Activated CD8-positive, alpha-beta memory T cell treated with anti-CD3 and anti-CD28 coated beads for 36 hours (primary cell): ENCODE results near the gene ARHGAP15. TPM values are rescaled to one million over a fixed set of nuclear protein-coding genes. Genes with fewer than 3 reads are reported as not detected.
"Not testable (repeated sequence)": the region's sequence is repeated elsewhere in the genome, so short reads cannot be mapped to it uniquely, and the experiment has no call there.

Source experiments
- CTCF ChIA-PET: fragments of 350-600 bp; sonication (Branson Sonifier 250); formaldehyde crosslinking; loops from one replicate; lab custom pipeline; 2021; ENCODE audit warnings: antibody characterized with exemption; lab: Charles Lee
- POLR2A ChIA-PET: fragments of 350-600 bp; sonication (Branson Sonifier 250); formaldehyde crosslinking; loops from one replicate; lab custom pipeline; 2021; ENCODE audit warnings: antibody characterized with exemption; lab: Charles Lee
- total RNA-seq, 2 experiments: library from RNA; stranded (reverse); gene quantifications; one replicate each; pipeline ENCODE4 v1.2.3, GENCODE V29; 2021

Gene ARHGAP15
- total RNA-seq, 2 experiments from 2014 or later, result 36.1 to 36.4 TPM

DNA sequence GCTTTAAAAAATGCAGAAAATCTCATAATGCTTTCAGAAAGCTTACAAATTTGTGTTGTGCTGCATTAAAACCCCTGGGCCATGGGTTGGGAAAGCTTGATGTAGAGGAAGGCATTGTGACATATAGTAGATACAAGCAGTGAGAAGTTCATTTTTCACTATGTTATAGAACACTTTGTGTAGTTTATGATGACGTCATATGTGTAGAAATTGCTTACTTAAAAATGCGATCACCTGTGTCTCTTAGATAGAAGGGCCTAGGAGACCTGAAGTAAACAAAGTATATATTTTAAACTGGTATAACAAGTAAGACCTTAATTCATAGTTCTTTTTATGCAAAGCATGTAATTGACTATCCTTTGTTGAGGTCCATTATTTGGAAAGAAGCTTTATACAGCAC, 393.5 kb downstream of the ARHGAP15 start:
- CTCF ChIA-PET, result no interaction called here
- POLR2A ChIA-PET, result no interaction called here

DNA sequence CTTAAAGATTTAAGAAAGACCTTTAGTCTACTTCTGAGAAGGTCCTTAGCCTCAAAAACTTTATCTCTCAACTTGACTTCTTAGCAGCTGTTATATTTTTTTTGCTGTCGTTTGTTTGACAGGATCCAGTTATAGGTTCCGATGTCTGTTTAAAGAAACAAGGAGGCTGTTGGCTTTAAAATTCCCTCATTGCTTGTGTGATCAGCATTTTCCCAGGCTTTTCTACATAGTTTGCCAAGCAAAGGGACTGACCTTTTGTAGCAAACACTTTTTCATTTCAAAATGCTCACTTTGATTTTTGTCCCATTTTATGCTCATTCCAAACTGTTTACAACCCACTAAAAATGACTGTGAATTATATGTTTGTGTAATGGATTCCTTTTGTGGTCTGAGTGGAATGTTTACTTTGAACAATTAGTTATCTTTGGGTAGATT, 394.9 kb downstream of the ARHGAP15 start:
- CTCF ChIA-PET, result no interaction called here
- POLR2A ChIA-PET, result no interaction called here

DNA sequence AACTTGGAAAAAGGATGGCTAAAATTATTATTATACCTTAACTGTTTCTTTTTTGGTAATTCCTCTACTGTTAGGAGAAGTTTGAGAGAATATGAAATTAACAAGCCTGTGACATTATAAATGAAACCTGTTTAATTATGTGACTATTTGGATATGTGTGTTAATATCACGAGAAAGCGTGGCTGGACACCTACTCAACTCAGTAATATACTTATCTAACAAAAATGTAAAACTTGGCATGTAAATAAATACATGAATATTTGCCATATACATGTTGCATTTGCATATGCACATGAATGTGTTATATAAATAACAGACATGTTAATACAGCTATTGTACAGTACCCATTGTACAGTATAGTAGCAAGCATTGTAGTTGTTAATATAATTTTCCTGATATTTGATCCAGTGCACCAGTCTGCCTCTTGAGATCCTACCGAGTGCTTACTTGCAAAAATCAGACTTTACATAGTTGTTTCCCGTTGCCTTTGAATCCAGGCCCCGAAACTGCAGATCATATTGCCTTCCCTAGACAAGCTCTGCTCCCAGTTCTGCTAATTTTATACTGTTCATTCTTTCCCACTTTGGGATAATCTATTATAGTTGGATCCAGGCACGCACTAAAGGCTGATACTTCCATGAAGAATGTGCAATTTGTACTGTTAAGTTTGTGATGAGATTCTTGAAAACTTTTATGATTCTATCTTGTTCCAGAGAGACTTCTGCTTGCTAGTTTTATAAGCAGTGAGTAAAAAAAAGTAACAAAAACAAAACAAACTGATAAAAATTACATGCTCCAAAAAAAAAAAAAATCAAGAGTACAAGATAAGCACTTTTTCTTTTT, 395.6 kb downstream of the ARHGAP15 start:
- ChIA-PET CTCF (interaction anchor here (0.8 kb wide), 1 partner anchor 53 kb away, joined by 5 read pairs; no protein-coding TSS in a partner anchor), POLR2A (no interaction called here)

DNA sequence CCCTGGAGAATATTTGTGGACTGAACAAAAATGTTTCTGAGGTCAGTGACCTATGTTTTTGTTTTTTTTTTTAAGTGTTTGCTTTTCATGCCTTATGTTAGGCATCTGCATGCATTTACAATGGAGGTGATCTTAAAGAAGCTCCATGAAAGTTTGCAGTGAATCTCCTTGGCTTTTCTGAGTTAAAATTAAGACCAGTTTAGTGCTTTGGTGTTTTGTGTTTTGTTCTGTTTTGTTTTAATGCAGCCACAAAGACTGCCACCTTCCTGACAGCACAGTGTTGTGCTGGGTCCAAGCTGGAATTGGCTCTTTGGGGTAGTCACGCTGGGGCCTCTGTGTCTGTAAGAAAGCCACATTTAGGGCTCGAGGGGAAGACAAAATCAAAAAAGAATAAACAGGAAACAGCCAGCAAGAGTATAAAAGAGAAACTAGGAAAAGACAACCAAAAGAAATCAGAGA, 396.2 kb downstream of the ARHGAP15 start:
- CTCF ChIA-PET, result no interaction called here

DNA sequence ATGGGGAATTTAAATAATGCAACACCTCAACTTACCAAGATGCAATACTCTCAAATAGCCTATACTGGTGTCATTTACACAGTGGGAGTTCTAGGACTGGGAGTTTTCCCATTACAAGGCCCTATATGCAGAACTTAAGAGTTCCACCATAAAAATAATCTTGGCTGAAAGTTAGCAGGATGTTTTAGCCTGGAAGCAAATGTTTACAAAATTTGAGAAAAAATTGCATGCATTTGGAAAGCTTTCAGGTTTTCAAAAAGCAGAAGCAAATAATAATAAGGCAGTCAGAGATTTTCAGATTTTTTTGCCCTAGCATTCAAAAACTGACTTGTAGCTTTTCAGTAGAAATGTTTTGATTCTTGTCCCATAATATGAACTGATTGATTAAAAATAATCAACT, 397.3 kb downstream of the ARHGAP15 start:
- ChIA-PET POLR2A (no interaction called here), CTCF (no interaction called here)

More for the DNA sequence above, 396.2 kb downstream of the ARHGAP15 start:
- POLR2A ChIA-PET, result no interaction called here

DNA sequence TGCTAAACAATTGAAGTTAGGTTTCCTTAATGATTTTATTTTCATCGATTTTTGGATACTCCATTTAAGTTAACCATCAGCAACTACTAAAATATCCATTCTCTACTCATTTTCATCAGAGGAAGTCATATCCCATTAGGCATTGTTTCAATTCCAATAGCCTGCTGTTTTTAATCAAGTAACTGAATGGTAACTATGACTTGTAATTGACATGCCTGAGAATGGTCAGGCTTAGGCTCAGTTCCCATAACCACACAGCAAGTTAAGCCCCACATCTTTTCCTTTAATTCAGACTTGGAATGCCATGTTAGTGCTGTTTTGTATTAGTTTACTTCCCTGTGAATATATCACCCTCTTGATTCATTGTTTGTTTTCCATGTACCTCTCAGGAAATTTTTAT, 398.8 kb downstream of the ARHGAP15 start:
- ChIA-PET POLR2A (no interaction called here), CTCF (no interaction called here)

DNA sequence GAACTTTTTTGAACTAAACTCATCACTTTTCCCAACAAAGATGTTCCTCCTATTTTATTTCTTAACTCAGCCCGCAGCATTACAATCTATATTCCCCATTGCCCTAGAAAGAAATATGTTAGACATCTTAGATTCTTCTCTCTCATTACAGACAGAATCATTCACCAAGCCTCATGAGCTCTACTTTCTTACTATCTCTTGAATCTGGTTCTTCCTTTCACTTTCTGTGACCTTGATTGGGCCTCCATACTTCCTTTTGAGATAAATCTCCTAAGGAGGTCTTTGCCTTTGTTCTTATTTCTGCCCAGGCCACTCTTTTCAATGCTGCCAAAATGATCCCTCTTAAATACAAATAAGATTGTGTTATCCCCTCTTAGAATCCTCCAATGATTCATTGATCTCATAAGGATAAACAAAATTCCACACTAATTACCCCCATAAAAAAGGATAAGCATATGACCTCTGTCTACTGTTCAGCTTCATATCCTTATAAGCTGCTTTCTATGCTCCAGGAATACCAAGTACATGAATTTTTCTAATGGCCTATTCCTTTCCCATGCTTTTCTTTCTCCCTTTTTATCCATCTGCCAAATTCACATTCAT, 400.0 kb downstream of the ARHGAP15 start:
- POLR2A ChIA-PET, result no interaction called here
- CTCF ChIA-PET, result no interaction called here

DNA sequence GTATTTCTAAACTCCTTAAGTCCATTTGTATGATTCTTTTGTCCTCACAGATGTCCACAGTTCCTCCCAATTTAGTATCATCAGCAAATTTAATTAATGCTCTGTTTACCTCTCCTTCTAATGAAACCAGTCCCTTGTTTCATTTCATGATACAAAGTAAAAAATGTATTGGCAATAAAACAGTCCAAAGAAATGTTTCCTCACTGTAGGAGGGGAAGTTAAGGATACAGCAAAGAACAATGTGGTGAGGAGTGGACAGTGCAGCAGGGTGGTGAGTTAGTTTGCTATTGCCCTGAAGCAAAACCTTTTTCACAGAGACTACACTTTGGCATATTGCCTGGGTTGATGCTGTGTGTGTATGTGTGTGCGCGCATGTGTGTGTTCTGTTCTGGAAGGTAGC, 401.5 kb downstream of the ARHGAP15 start:
- ChIA-PET CTCF (no interaction called here), POLR2A (no interaction called here)

DNA sequence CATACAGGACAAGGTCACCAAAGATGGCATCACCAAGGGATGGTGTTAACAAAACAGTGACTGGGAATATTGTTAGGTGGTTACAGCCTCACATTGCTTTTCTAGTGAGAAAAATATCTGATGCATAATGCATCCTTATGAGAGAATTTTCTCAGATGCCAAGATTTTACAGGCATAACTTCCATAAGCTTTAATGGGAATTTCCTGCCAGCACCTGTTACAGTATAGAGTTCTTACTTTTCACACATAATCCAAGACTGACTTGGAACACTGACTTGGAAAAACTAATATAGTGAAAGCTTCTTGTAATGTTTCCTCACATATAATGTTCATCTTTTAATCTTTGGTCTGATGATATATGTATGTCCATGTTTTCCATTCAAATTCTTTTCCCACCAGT, 402.8 kb downstream of the ARHGAP15 start:
- ChIA-PET POLR2A (no interaction called here), CTCF (no interaction called here)

DNA sequence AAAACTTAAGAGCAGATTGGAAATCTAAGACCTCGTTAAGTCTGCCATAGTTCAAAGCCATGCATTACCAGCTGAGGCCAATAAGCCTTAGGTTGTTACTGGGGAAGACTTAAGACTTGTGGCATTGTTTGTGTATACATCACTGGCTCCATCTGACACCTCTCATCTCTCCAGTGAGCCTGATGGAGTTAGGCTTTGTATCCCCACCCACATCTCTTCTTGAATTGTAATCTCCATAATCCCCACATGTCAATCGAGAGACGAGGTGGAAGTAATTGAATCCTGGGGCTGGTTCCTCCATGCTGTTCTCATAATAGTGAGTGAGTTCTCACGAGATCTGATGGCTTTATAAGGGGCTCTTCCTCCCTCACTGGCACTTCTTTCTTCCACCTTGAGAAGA, 404.6 kb downstream of the ARHGAP15 start:
- ChIA-PET CTCF (no interaction called here), POLR2A (no interaction called here)

DNA sequence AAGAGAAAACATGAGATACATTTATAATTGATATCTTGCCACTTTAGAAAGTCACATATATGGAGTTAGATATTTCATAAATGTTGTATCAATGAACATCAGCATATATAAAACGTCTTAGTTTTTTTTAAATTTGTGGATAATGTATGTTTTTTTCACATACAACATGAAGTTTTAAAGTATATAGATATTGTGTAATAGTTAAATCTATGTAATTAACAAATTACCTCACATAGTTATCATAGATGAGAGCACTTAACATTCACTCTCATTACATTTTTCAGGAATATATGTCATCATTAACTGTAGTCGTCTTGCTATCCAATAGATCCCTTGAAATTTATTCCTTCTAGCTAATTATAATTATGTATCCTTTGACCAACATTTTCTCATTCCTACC, 406.6 kb downstream of the ARHGAP15 start:
- ChIA-PET POLR2A (no interaction called here), CTCF (no interaction called here)

DNA sequence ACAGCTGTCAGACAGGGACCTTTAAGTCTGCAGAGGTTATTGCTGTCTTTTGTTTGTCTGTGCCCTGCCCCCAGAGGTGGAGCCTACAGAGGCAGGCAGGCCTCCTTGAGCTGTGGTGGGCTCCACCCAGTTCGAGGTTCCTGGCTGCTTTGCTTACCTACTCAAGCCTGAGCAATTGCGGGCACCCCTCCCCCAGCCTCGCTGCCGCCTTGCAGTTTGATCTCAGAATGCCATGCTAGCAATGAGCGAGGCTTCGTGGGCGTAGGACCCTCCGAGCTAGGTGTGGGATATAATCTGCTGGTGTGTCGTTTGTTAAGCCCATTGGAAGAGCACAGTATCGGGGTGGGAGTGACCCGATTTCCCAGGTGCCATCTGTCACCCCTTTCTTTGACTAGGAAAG, 412.7 kb downstream of the ARHGAP15 start:
- CTCF ChIA-PET, POLR2A ChIA-PET: not testable (repeated sequence)

DNA sequence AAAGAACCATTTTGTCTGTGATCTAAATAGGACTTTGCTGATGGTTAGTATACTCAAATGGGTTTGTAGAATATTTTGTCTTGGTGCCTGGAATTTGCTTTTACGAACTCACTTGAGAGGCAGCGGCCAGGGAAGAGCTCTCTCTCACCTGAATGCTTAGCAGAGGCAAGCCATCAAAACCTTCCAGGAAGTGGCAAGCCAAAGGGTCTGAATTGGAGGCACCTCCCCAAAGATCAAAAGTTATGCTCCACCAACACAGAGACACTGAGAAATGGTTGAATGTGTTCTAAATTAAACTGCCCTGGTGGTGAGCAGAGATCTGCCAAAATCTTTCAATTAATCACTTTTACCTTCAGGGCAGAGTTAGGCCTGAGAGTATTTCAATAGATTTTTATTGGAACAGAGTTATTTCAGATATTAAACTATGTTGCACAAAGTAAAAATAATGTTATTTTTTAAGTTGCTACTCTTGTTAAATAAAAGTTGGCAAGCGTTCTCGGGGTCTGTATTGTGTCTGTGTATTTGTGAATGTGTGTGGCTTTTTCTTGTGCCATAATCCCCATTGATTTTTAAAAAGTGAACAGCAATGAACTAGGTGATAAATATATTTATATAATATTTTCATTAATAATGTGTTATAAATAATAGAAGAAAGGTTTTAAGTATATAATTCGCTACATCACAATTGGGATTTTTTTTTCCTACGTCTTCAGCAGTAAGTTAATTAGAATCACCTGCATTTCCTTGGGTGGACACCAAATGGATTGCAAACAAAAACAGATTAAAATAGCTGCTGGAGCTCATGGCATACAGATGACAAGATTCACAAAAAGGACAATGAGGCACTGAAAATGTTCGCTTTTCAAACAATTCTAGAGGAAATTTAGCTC, 416.1 kb downstream of the ARHGAP15 start:
- ChIA-PET CTCF (no interaction called here), POLR2A (no interaction called here)

DNA sequence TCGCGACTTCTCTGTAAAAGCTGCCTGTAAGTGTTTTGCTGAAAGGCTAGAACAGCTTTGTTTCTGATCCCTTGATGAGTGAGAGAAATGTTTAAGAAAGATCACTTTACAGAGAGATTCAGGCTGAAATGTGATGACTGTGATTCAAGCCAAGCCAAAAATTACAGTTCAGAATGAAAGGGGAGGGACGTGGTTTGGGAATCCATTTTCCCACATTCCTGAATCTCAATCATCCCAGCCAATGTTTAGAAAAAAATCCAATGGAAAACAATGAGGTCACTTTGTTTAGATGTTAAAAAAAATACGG, 416.7 kb downstream of the ARHGAP15 start:
- POLR2A ChIA-PET, result no interaction called here
- CTCF ChIA-PET, result no interaction called here

DNA sequence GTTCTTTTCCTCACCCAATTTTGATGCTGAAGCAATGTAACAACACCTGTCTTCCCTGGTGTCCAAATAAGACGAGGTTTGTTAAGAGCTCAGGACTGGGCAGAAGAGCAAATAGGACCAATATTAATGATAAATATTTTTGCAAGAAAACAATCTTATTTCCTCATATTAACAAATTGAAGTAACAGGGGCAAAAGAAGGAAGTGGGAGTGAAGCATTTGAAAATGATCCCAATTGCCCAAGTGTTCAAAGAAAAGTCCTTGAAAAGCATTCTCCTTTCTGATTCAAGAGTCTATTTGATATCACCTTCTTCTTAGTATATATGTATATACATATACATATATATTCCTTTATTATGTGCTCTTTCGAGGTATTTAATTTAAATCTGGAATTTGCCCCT, 418.8 kb downstream of the ARHGAP15 start:
- CTCF ChIA-PET, result no interaction called here
- POLR2A ChIA-PET, result no interaction called here

DNA sequence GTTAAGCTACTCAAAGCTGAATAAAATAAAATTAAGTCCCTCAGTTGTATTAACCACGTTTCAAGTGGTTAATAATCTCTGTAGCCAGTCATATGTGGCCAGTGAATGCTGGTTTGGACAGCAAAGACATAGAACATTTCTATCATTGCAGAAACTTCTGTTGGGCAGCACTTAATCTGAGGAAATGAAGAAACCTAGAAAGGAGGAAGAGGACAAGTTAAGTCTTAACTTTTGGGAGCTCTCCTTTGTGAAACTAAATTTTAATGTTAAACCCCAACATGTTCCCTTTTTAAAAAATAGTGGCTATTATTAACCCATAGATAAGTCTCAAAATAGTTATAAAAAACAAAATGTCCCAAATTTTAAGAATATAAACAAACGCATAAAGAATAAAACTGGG, 421.3 kb downstream of the ARHGAP15 start:
- ChIA-PET CTCF (no interaction called here), POLR2A (no interaction called here)

DNA sequence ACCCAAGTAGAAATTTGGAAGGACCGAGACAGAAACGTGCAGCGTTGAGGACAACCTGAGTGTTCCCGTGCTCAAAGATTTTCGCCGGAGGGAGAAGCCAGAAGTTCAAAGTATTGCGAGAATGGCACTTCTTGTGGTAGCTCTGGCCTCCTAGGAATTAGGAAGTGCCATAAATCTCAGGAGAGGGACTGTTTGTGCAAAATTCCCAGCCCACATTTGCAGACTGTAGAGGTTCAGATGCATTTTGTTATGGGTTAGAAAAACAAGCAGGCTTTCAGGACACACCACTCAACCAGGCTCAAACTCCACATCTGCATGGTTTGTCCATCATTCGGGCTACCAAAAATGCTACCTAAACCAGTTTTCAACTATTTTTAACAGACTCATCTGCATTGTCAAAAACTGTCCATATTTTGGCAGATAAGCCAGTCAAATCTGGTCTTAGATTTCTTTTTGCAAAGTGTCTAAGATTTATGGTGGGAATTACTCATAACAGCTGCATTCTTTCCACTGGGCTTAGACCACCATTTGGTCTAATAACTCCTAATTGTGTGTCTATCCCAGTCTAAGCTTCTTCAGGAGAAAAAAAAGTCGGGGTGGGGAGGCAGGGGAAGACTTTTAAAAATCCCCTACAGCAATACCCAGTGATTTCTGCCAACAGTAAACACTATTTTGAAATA, 422.9 kb downstream of the ARHGAP15 start:
- CTCF ChIA-PET, result no interaction called here
- POLR2A ChIA-PET, result no interaction called here

DNA sequence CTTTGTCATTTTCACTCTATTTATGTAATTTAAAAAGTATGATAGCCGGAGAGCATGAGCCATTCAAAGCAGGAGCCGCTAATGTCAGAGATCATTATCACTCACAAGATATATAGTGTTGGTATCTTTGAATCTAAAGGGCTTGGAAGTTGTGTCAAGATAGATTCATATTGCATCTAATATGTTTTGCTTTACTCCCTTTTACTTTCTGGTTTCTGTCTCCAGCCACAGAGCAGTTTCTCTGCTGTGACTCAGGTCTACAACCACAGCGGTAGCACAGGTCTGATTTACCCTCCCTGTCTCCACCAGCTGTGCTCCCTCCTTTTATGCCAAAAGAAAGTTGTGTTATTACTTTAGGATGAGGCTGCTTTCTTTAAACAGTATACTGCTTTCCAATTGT, 424.0 kb downstream of the ARHGAP15 start:
- POLR2A ChIA-PET, result no interaction called here
- CTCF ChIA-PET, result no interaction called here

DNA sequence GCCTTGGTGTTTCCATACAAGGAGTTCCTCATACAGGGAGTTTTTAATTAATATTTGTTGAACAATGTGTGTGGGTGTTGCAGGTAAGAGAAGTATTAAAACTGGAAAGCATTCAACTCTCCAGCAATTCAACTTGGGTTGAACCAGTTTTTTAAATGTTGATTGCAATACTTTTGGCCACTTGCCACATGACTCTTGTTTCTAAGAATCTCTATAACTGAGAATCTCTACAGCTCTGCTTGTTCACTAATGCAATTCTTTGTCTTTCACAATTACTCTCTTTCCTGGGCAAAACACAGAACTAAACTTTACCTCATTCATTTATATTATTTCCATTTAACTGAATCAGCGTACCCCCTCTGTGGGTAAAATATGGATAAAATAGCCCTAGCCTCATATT, 429.4 kb downstream of the ARHGAP15 start:
- CTCF ChIA-PET, result no interaction called here

DNA sequence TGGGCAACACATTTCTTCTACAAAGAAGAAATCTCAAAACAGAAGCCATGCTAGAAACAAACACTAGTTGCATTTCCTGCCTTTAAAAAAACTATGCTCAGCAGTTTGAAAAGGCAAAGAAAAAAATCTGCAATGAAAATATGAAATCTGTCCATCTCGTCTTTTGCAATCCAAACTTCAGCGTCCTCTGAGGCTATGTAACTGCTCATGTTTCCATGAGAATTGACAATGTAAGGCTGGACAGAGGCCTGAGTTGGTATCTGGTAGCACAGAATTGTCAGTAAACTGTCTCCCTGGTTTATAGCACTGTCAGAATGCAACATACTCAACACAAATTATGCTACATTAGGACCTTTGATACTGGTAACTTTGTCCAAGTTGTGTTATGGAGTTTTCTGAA, 429.9 kb downstream of the ARHGAP15 start:
- POLR2A ChIA-PET, result no interaction called here

More for the DNA sequence above, 429.4 kb downstream of the ARHGAP15 start:
- POLR2A ChIA-PET, result no interaction called here

More for the DNA sequence above, 429.9 kb downstream of the ARHGAP15 start:
- CTCF ChIA-PET, result no interaction called here
